HCT116 (cell line): Measurements from ENCODE around the gene AQP5. TPM values are rescaled to one million over a fixed set of nuclear protein-coding genes. Genes with fewer than 3 reads are reported as not detected.

Experiments used
- ATAC-seq: fragments of 200-7000 bp; cut with Tn5 transposase; 2 replicates; pipeline ENCODE4 v1.9.1; 2020; ENCODE audit warnings: mild to moderate bottlenecking, moderate library complexity
- Bru-seq: library from RNA; stranded (reverse); fragments of 400-500 nt; gene quantifications from one replicate; lab custom pipeline; 2021; lab: Mats Ljungman, UMichigan
- BruChase-seq, 2 experiments: library from RNA; stranded (reverse); fragments of 400-500 nt; gene quantifications; one replicate each; lab custom pipeline; 2021; lab: Mats Ljungman, UMichigan
- BruUV-seq: library from RNA; stranded (reverse); fragments of 400-500 nt; replicated peaks from 2 replicates; lab custom pipeline; 2021; lab: Mats Ljungman, UMichigan
- CTCF ChIA-PET: fragments of 300-600 bp; sonication (Branson Sonifier 250); formaldehyde crosslinking; loops from one replicate; lab custom pipeline; 2021; ENCODE audit warnings: antibody characterized with exemption; lab: Charles Lee
- POLR2A ChIA-PET: fragments of 300-600, 350-600 bp; sonication (Branson Sonifier 250); formaldehyde crosslinking; loops from one replicate; lab custom pipeline; 2021; ENCODE audit warnings: antibody characterized with exemption; lab: Charles Lee
- RAD21 ChIA-PET, 2 experiments: fragments of 300-600 bp; sonication (Branson Sonifier 250); formaldehyde crosslinking; loops; one replicate each; lab custom pipeline; 2023; ENCODE audit warnings: low total read pairs in 2 of 2; ENCODE audit not compliant: uncharacterized antibody in 2 of 2, unreplicated experiment in 2 of 2, low non-redundant PET in 1 of 2; lab: Charles Lee
- DNase-seq: peaks from one replicate; pipeline ENCODE4 v3.0.0-alpha.2; 2010; ENCODE audit warnings: low read depth, low spot score
- H2AFZ ChIP-seq: fragments of 200-600 bp; shearing (Covaris generic), sonication (generic); 2 replicates; pipeline ENCODE4 v1.6.1; 2017; ENCODE audit warnings: low read depth, mixed run types, mixed read lengths, antibody characterized with exemption, low read length; ENCODE audit not compliant: poor library complexity, severe bottlenecking
- H3K27ac ChIP-seq: 2 replicates; pipeline ENCODE4 v1.5.1; 2012; ENCODE audit warnings: low read depth, low read length
- H3K27me3 ChIP-seq: fragments of 200-600 bp; sonication (generic); 2 replicates; pipeline ENCODE4 v1.6.1; 2016; ENCODE audit warnings: mixed run types, low read length, mixed read lengths; ENCODE audit not compliant: insufficient read depth
- H3K36me3 ChIP-seq, 2 experiments: fragments of 200-500 bp in 1 of 2; fragments of 200-600 bp in 1 of 2; sonication (Bioruptor generic) in 1 of 2; sonication (generic) in 1 of 2; 2 replicates each; pipeline versions ENCODE4 v1.5.1 to v1.6.1; 2014 to 2016; ENCODE audit warnings: low read length in 2 of 2, inconsistent platforms in 1 of 2, mixed read lengths in 1 of 2, mixed run types in 1 of 2; ENCODE audit not compliant: insufficient read depth in 2 of 2, control insufficient read depth in 1 of 2
- H3K4me1 ChIP-seq, 2 experiments: fragments of 200-600 bp in 1 of 2; sonication (generic) in 1 of 2; 2 replicates each; pipeline versions ENCODE4 v1.5.1 to v1.6.1; 2012 to 2017; ENCODE audit warnings: low read length in 2 of 2, inconsistent platforms in 1 of 2, mild to moderate bottlenecking in 1 of 2, mixed read lengths in 1 of 2, mixed run types in 1 of 2, moderate library complexity in 1 of 2; ENCODE audit not compliant: insufficient read depth in 2 of 2, control insufficient read depth in 1 of 2
- H3K4me2 ChIP-seq: fragments of 200-600 bp; sonication (generic); 2 replicates; pipeline ENCODE4 v1.6.1; 2017; ENCODE audit warnings: mixed run types, low read length, mixed read lengths
- H3K4me3 ChIP-seq, 2 experiments: fragments of 200-600 bp in 1 of 2; sonication (generic) in 1 of 2; replicated peaks in 1 of 2; 2 replicates each; pipeline ENCODE4 v1.5.1; 2011 to 2016; ENCODE audit warnings: low read length in 2 of 2, control low read depth in 1 of 2, low read depth in 1 of 2, mild to moderate bottlenecking in 1 of 2, mixed read lengths in 1 of 2, mixed run types in 1 of 2
- H3K79me2 ChIP-seq: fragments of 200-600 bp; sonication (generic); 2 replicates; pipeline ENCODE4 v1.6.1; 2017; ENCODE audit warnings: mild to moderate bottlenecking, mixed run types, low read length, moderate library complexity, mixed read lengths; ENCODE audit not compliant: insufficient read depth
- H3K9ac ChIP-seq: fragments of 200-600 bp; sonication (generic); 2 replicates; pipeline ENCODE4 v1.6.1; 2016; ENCODE audit warnings: low read length, mixed read lengths
- H3K9me2 ChIP-seq: fragments of 200-600 bp; sonication (generic), shearing (Covaris generic); 2 replicates; pipeline ENCODE4 v1.6.1; 2017; ENCODE audit warnings: mixed run types, mild to moderate bottlenecking, moderate library complexity; ENCODE audit not compliant: insufficient read depth
- H3K9me3 ChIP-seq, 2 experiments: fragments of 200-500 bp in 1 of 2; fragments of 200-600 bp in 1 of 2; sonication (Bioruptor generic) in 1 of 2; sonication (generic) in 1 of 2; 2 replicates each; pipeline ENCODE4 v1.6.1; 2014 to 2017; ENCODE audit warnings: low read length in 2 of 2, mixed read lengths in 2 of 2, inconsistent platforms in 1 of 2, low read depth in 1 of 2, mild to moderate bottlenecking in 1 of 2, mixed run types in 1 of 2, moderate library complexity in 1 of 2; ENCODE audit not compliant: control insufficient read depth in 1 of 2, insufficient read depth in 1 of 2
- H4K20me1 ChIP-seq: fragments of 200-600 bp; sonication (generic), shearing (Covaris generic); 2 replicates; pipeline ENCODE4 v1.6.1; 2017; ENCODE audit warnings: mixed run types, mild to moderate bottlenecking, moderate library complexity; ENCODE audit not compliant: insufficient read depth
- ATF3 ChIP-seq: IDR thresholded peaks from 2 replicates; pipeline ENCODE4 v1.6.1; 2012
- CBX3 ChIP-seq: IDR thresholded peaks from 2 replicates; pipeline ENCODE4 v1.6.1; 2012; ENCODE audit warnings: low read depth
- CEBPB ChIP-seq: IDR thresholded peaks from 2 replicates; pipeline ENCODE4 v1.6.1; 2012; ENCODE audit warnings: low read depth
- EGR1 ChIP-seq: IDR thresholded peaks from 2 replicates; pipeline ENCODE4 v1.6.1; 2012; ENCODE audit warnings: low read depth
- ELF1 ChIP-seq: IDR thresholded peaks from 2 replicates; pipeline ENCODE4 v1.6.1; 2012; ENCODE audit warnings: low read depth, borderline replicate concordance
- EZH2phosphoT487 ChIP-seq: fragments of 200-600 bp; IDR thresholded peaks from 2 replicates; pipeline ENCODE4 v1.6.1; 2018; ENCODE audit warnings: antibody characterized with exemption, borderline replicate concordance
- FOSL1 ChIP-seq: IDR thresholded peaks from 2 replicates; pipeline ENCODE4 v1.6.1; 2012; ENCODE audit warnings: low read depth
- POLR2A ChIP-seq: IDR thresholded peaks from 2 replicates; pipeline ENCODE4 v1.7.0; 2011; ENCODE audit warnings: borderline replicate concordance; ENCODE audit not compliant: insufficient read depth, insufficient read length; ENCODE audit errors: extremely low read depth
- REST ChIP-seq: IDR thresholded peaks from 2 replicates; pipeline ENCODE4 v1.6.1; 2012; ENCODE audit warnings: low read depth
- SIN3A ChIP-seq: IDR thresholded peaks from 2 replicates; pipeline ENCODE4 v1.6.1; 2012; ENCODE audit warnings: low read depth
- SP1 ChIP-seq: IDR thresholded peaks from 2 replicates; pipeline ENCODE4 v1.6.1; 2012; ENCODE audit warnings: low read depth
- SRF ChIP-seq: IDR thresholded peaks from 2 replicates; pipeline ENCODE4 v1.6.1; 2012; ENCODE audit warnings: low read depth
- YY1 ChIP-seq: IDR thresholded peaks from 2 replicates; pipeline ENCODE4 v1.6.1; 2011; ENCODE audit warnings: low read length, low read depth, moderate library complexity, mild to moderate bottlenecking; ENCODE audit not compliant: insufficient replicate concordance; ENCODE audit errors: extremely low read depth
- ZNF274 ChIP-seq: fragments of 200-500 bp; sonication (Bioruptor generic); IDR thresholded peaks from 2 replicates; pipeline ENCODE4 v1.6.1; 2014; ENCODE audit warnings: mild to moderate bottlenecking, low read depth, low read length, inconsistent platforms
- intact Hi-C: fragments of 100-400 bp; cut with micrococcal nuclease; formaldehyde crosslinking; loops from 2 replicates; pipeline ENCODE4 v1.10.0; 2022
- long read RNA-seq: library from polyadenylated mRNA; unstranded; transcript quantifications from one replicate; pipeline ENCODE4 v2.0.0, GENCODE V29; 2021; ENCODE audit not compliant: unreplicated experiment
- polyA plus RNA-seq: library from polyadenylated mRNA; unstranded; fragments of >200 nt; gene quantifications from 2 replicates; pipeline ENCODE4 v1.2.1, GENCODE V29; 2012; ENCODE audit warnings: missing spikeins
- total RNA-seq: library from RNA; stranded (reverse); gene quantifications from one replicate; pipeline ENCODE4 v1.2.1, GENCODE V29; 2021; ENCODE audit not compliant: unreplicated experiment

Gene AQP5
- not detected for total RNA-seq
- 0.05 TPM in 1 of 2 replicates, not detected in the other for polyA plus RNA-seq
- not detected for Bru-seq, nascent RNA
- not detected for BruChase-seq, experiment 1, labeled RNA remaining after a 6-hour chase
- BruChase-seq, experiment 2, labeled RNA remaining after a 2-hour chase: not detected
- long read RNA-seq: 0 reads

- POLR2A ChIA-PET: no interaction called here
- DNase-seq (no peak), ATAC-seq (no peak)
- no peak within 1 kb of the TSS for H3K9ac ChIP-seq
- intact Hi-C loops: loop anchor here (10.0 kb wide), 1 partner anchor 187 kb away; no protein-coding TSS in a partner anchor
- no peaks in the 10 kb centered on the region for H3K79me2 ChIP-seq
- BruUV-seq: no TSS peak
- TF ChIP-seq YY1: no peak
- no peak for TF ChIP-seq CBX3
- TF ChIP-seq EGR1: no peak
- TF ChIP-seq ELF1: no peak
- TF ChIP-seq FOSL1: no peak
- no peak for TF ChIP-seq SIN3A
- no peak for TF ChIP-seq SP1
- TF ChIP-seq SRF: no peak
- no peak for TF ChIP-seq REST
- no peak for TF ChIP-seq ZNF274
- TF ChIP-seq POLR2A: no peak
- no peak for TF ChIP-seq CEBPB
- TF ChIP-seq ATF3: no peak
- TF ChIP-seq EZH2phosphoT487: no peak
- peak within 1 kb of the TSS in 1 of 2 experiments; percentile 3; a peak in 1 of 4 replicates for H3K4me3 ChIP-seq
- no peaks in the 10 kb centered on the region for H3K9me2 ChIP-seq
- H2AFZ ChIP-seq: no peak within 1 kb of the TSS
- H3K9me3 ChIP-seq: no peaks in the 10 kb centered on the region
- H3K36me3 ChIP-seq: no peaks in the 10 kb centered on the region
- H3K4me1 ChIP-seq: peaks cover 30 to 36% of the 10 kb centered on the region in 2 experiments
- no peaks in the 10 kb centered on the region for H3K27me3 ChIP-seq
- CTCF ChIA-PET: no interaction called here
- peak within 1 kb of the TSS; percentile 53 for H3K4me2 ChIP-seq
- no peaks in the 10 kb centered on the region for H4K20me1 ChIP-seq
- H3K27ac ChIP-seq: no peak within 1 kb of the TSS; the same call in 1 of the 2 replicates
- RAD21 ChIA-PET: no interaction called here
Measured at GRCh38 chr12:49961111-49961922, at the start of gene AQP5. Gene AQP5, plus strand, starts transcription at chr12:49961872. Its CDS starts 146 bp downstream, at chr12:49962018.
